ENCODE measurements around the gene SLFN14. TPM values are rescaled to one million over a fixed set of nuclear protein-coding genes. Genes with fewer than 3 reads are reported as not detected.
"Not testable (repeated sequence)": the region's sequence is repeated elsewhere in the genome, so short reads cannot be mapped to it uniquely, and the experiment has no call there.

SLFN14 gene
- total RNA-seq, 1 donor from 2014 or later: not detected

GRCh38 chr17:35519906-35520442 lies 40.6 kb downstream of the SLFN14 start:
- no peak for DNase-seq
- Mint-ChIP-seq H3K9me3 (ENCODE audit: unreplicated experiment) (no peaks in the 10 kb centered on the region), H3K36me3 (ENCODE audit: unreplicated experiment) (peaks cover 1% of the 10 kb centered on the region), H3K27ac (ENCODE audit: unreplicated experiment) (no peak overlapping the region), H3K4me3 (ENCODE audit: unreplicated experiment) (no peak overlapping the region), H3K27me3 (ENCODE audit: unreplicated experiment) (peaks cover 3% of the 10 kb centered on the region), H3K4me1 (ENCODE audit: low read depth, unreplicated experiment) (no peaks in the 10 kb centered on the region)
- no peak for TF ChIP-seq CTCF (IDR thresholded peaks at IDR 0.05; ENCODE audit: partially characterized antibody, unreplicated experiment)

GRCh38 chr17:35519439-35519838 lies 41.2 kb downstream of the SLFN14 start:
- Mint-ChIP-seq H3K27ac (ENCODE audit: unreplicated experiment) (no peak overlapping the region), H3K36me3 (ENCODE audit: unreplicated experiment) (no peaks in the 10 kb centered on the region), H3K27me3 (ENCODE audit: unreplicated experiment) (peaks cover 2% of the 10 kb centered on the region), H3K9me3 (ENCODE audit: unreplicated experiment) (no peaks in the 10 kb centered on the region), H3K4me3 (ENCODE audit: unreplicated experiment) (no peak overlapping the region), H3K4me1 (ENCODE audit: low read depth, unreplicated experiment) (no peaks in the 10 kb centered on the region)
- no peak for DNase-seq
- no peak for TF ChIP-seq CTCF (IDR thresholded peaks at IDR 0.05; ENCODE audit: partially characterized antibody, unreplicated experiment)

GRCh38 chr17:35518431-35518830 lies 42.2 kb downstream of the SLFN14 start:
- DNase-seq; H3K4me1 Mint-ChIP-seq (ENCODE audit: low read depth, unreplicated experiment); H3K9me3 Mint-ChIP-seq (ENCODE audit: unreplicated experiment); H3K27ac Mint-ChIP-seq (ENCODE audit: unreplicated experiment); H3K4me3 Mint-ChIP-seq (ENCODE audit: unreplicated experiment); H3K27me3 Mint-ChIP-seq (ENCODE audit: unreplicated experiment); H3K36me3 Mint-ChIP-seq (ENCODE audit: unreplicated experiment): not testable (repeated sequence)

- no peaks in the 10 kb centered on the region for H3K9me3 Mint-ChIP-seq (ENCODE audit: unreplicated experiment)
- H3K4me1 Mint-ChIP-seq (ENCODE audit: low read depth, unreplicated experiment): peaks cover 10% of the 10 kb centered on the region
- H3K27ac Mint-ChIP-seq (ENCODE audit: unreplicated experiment): no peak overlapping the region
- no peak overlapping the region for H3K4me3 Mint-ChIP-seq (ENCODE audit: unreplicated experiment)
- no peak for DNase-seq
- no peaks in the 10 kb centered on the region for H3K36me3 Mint-ChIP-seq (ENCODE audit: unreplicated experiment)
- no peak for TF ChIP-seq CTCF (IDR thresholded peaks at IDR 0.05; ENCODE audit: partially characterized antibody, unreplicated experiment)
- H3K27me3 Mint-ChIP-seq (ENCODE audit: unreplicated experiment): peaks cover 2% of the 10 kb centered on the region
These were observed 45.6 kb downstream of the SLFN14 start for GRCh38 chr17:35515027-35515426.

- H3K27ac Mint-ChIP-seq (ENCODE audit: unreplicated experiment): no peak overlapping the region
- no peak for TF ChIP-seq CTCF (IDR thresholded peaks at IDR 0.05; ENCODE audit: partially characterized antibody, unreplicated experiment)
- H3K4me3 Mint-ChIP-seq (ENCODE audit: unreplicated experiment): no peak overlapping the region
- no peaks in the 10 kb centered on the region for H3K36me3 Mint-ChIP-seq (ENCODE audit: unreplicated experiment)
- no peaks in the 10 kb centered on the region for H3K27me3 Mint-ChIP-seq (ENCODE audit: unreplicated experiment)
- DNase-seq: no peak
- H3K4me1 Mint-ChIP-seq (ENCODE audit: low read depth, unreplicated experiment): peaks cover 10% of the 10 kb centered on the region
- H3K9me3 Mint-ChIP-seq (ENCODE audit: unreplicated experiment): no peaks in the 10 kb centered on the region
These were observed 46.1 kb downstream of the SLFN14 start for GRCh38 chr17:35514564-35514963.

Other genes with a start within 250 kb of the SLFN14 start
- gene SLFN11, start 187.2 kb downstream of the SLFN14 start, total RNA-seq (ENCODE audit: unreplicated experiment): not detected
- gene SLFN12, start 128.3 kb downstream of the SLFN14 start, total RNA-seq (ENCODE audit: unreplicated experiment): not detected
- 0.96 TPM for gene SLFN13, start 112.1 kb downstream of the SLFN14 start, total RNA-seq (ENCODE audit: unreplicated experiment)
- not detected for gene SLFN12L, start 23.1 kb downstream of the SLFN14 start, total RNA-seq (ENCODE audit: unreplicated experiment)
- gene PEX12, start 17.8 kb upstream of the SLFN14 start, total RNA-seq (ENCODE audit: unreplicated experiment): 3.1 TPM
- gene AP2B1, start 26.5 kb upstream of the SLFN14 start, total RNA-seq (ENCODE audit: unreplicated experiment): 316 TPM
- 3.3 TPM for gene RASL10B, start 170.8 kb upstream of the SLFN14 start, total RNA-seq (ENCODE audit: unreplicated experiment)
- 0.27 TPM for gene GAS2L2, start 192.4 kb upstream of the SLFN14 start, total RNA-seq (ENCODE audit: unreplicated experiment)
- not detected for gene C17orf50, start 200.1 kb upstream of the SLFN14 start, total RNA-seq (ENCODE audit: unreplicated experiment)
- gene MMP28, start 234.8 kb upstream of the SLFN14 start, total RNA-seq (ENCODE audit: unreplicated experiment): 0.49 TPM
- gene TAF15, start 248.7 kb upstream of the SLFN14 start, total RNA-seq (ENCODE audit: unreplicated experiment): 180 TPM

All from glutamatergic neuron (in vitro differentiated cells).